GM21717 (cell line): ENCODE measurements around the gene GABARAP.
"Not testable (repeated sequence)": the region's sequence is repeated elsewhere in the genome, so short reads cannot be mapped to it uniquely, and the experiment has no call there.

Source experiments
- ATAC-seq: cut with Tn5 transposase; IDR thresholded peaks from one replicate; pipeline ENCODE4 v1.9.1; 2021; ENCODE audit warnings: mild to moderate bottlenecking, moderate library complexity; ENCODE audit not compliant: unreplicated experiment

GABARAP gene

DNA sequence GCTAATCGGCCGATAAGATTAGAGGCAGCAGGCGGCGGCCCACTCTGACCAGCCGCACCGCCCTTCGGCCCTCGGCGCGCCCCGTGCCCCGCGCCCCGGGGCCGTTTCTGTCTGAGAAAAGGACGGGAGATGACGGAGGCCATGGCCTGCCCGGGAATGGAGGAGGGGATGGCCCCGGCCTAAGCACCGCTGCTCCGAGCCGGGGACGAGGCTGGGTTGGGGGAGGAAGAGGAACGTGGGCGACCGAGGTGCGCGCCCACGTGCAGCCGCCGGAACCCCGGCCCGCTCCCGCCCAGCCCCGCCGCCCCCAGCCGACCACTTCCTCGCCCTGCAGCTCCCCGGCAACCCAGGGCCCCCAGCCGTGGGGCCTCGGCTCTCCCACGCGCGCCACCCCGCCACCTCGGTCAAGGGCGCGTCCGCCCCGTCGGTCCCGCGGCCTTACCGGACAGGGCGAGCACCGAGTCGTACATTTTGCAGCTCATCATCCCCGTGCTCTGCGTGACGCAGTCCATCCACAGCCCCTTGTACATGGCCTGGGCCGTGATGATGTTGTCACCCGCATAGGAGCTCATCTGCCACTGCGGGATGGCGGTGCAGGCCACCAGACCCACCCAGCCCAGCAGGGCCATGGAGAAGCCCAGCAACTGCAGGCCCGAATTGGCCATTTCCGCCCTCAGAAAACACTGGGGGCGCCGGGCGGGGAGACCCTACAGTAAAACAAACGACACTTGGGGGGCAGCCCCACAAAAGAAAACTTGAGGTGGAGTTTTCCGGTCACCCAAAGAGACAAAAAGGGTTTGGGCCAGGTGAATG is 19.3 kb upstream of the GABARAP start:
- no peak for ATAC-seq

DNA sequence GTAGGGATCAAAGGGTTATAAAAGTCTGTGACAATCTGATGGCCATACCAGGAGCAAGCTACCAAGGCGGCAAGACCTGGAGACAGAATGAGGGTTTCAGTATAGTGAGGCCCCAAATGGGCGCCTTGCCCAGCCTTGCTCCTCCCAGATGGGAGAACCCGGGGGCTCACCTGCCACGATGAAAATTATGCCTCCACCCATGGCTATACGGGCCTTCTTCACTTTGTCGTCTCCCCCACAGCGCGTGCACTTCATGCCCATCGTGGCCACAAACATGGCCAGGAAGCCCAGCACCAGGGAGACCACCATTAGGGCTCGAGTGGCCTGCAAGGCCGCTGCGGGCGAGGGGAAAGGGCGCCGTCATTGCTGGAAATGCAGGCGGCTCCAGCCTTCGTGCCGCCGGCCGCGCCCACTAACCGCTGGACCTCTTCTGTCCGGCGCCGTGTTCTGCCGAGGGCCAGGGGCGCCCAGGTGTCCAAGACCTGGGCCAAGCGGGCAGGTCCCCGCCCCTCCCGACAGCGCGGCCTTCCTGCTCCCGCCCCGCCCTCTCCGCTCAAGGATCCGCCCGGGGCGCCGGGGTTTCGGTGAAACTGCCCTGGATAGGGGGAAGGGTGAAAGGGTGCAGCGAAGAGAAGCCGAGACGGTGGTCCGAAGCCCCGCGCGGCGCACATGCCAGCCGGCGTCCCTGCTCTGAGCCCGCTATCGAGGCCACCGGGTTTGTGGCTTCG is 18.6 kb upstream of the GABARAP start:
- ATAC-seq: no peak

DNA sequence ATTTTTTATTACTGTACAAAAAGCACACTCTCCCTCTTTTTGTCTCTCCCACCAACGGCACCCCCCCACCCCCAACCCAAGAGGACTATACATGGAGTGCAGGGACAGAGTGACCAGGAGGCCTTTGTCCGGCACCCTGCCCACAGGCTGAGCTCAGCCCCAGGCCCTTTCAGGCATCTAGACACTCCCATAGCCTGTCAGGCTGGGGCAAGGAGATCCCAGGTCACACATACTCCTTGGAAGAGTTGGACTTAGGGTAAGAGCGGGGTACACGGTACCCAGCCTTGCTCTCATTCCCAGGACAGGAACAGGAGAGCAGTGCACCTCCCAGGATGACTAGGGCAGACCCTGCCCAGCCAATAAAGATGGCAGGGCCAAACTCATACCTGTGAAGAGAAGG is 17.9 kb upstream of the GABARAP start:
- ATAC-seq: no peak

DNA sequence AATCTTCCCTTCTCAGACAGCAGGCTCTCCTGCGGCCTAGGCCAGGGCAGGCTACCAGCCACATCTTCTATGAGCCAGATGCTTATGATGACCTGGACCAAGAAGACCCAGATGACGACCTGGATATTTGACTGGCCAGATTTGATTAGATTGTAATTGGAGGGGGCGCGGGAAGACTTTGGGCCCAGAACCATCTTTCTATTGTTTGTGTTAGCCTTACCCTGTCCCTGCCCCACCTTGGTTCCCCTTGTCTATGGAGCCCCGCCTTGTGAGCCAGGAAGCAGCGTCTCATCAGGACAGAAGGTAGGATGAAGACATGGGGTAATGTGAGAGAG is 17.3 kb upstream of the GABARAP start:
- ATAC-seq: no peak

DNA sequence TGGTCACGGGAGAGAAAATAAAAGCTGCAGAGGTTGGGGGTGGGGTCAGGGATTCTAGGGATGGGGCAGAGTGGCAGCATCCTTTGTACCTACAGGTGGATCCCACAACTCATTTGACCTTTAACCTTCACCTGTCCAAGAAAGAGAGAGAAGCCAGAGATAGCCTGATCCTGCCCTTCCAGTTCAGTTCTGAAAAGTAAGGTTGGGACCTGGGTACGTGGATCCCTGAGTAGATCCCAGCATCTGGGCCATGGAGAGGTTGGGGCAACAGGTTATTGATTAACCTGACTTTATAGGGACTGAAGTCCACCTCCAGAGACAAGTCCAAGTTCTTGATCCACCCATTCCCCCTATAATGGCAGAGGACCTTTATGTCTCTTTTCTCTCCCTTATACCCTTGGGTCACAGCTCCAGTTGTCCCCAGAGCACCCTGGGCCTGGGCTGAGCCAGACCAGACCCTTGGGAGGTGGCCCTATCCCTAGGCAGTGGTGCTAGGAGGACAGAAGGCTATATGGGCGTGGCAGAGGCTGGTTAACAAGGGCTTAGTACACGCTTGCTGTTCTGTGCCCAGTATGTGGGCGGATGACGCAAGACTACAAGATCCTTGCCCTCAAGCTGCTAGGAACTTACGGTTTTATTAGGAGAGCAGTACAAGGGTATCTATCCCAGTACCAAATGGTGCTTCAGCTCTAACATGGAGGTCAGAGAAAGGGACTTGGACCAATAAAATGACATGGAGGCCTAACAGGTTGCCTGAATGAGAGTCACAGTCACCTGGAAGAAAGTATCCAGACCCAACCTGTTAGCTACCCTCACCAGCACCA is 16.7 kb upstream of the GABARAP start:
- ATAC-seq: no peak

DNA sequence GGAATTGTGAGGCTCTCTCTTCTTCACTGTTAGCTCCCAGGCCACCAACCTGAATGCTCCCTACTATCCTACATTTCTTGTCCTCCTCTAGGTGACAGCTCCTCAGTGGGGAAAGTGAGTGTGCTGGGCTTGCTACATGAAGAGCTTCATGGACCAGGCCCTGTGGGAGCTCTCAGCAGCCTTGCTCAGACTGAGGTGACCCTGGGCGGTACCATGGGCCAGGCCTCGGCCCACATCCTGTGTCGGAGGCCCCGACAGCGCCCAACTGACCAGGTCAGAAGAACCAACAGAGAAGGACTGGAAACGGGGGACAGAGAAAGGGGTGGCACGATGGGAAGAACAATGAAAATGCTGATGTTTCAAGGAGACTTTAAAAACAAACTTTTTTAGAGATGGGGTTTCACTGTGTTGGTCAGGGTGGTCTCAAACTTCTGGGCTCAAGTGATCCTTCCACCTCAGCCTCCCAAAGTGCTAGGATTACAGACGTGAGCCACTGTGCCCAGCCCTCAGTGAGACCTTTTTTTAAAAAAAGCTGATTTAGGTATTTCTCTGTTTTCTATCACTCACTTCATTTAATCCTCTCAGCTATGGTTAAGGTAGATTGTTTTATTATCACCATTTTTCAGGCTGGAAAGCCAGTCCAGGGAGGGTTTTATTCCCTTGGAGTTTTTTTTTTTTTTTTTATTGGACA is 14.7 kb upstream of the GABARAP start:
- no peak for ATAC-seq

DNA sequence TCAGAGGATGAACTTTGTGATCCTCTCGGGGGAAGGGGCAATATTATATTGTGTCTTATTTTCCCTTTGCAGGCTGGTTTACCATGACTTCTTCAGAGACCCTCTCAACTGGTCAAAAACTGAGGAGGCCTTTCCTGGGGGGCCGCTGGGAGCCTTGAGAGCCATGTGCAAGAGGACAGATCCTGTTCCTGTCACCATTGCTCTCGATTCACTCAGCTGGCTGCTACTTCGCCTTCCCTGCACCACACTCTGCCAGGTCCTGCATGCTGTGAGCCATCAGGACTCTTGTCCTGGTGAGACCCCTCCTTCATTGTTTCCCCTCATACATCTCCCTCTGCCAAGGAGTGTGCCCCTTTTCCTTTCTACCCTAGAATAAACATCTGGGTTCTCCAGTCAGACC is 12.3 kb upstream of the GABARAP start:
- no peak for ATAC-seq

DNA sequence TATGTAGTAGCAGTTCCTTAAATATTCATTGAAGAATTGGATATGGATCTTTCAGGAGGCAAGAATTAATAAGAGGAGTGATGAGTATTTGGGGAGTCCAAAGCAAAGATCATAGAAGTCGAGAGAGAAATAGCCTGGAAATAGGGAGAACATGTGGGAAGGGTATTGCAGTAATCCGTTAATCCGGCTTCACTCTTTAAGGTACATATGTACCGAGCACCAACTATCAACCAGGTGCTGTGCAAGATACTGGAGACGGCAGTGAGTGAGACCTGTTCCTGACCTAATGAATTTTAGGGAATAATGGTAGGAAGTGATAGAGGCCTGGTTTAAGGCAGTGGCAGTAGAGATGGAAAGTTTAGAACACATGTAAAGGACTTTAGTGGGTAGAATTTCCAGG is 10.8 kb upstream of the GABARAP start:
- no peak for ATAC-seq

DNA sequence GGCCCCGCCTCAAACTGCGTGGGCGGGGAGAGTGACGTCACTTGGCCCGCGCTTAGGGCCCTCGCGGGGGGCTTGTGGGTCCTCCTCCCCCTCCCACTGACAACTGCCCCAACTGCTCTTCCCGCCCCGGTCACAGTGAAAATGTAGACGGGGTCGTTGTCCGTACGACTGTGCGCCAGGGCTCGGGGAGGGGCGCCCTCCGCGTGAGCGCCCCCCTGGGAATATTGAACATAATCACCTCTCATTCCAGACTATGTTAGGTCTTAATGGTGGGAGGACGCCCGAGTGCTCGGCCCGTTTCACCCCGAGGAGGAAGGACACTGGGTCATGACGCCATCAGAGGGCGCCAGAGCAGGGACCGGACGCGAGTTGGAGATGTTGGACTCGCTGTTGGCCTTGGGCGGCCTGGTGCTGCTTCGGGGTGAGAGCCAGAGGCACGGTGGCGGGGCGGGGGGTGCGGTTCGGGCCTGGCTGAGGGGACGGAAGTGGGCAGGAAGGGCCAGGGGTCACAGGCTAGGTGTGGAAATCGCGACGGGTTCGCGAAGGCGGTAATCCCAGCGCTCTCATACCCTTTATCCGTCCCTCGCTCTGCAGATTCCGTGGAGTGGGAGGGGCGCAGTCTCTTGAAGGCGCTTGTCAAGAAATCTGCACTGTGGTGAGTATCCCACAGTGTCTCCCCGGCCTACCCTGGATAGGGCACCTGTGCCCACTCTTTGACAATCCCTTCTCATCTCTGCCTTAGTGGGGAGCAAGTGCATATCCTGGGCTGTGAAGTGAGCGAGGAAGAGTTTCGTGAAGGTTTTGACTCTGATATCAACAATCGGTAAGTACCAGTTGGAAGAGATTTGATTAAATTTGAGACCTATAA is 10.2 kb upstream of the GABARAP start, which contains the start of gene ELP5:
Gene ELP5 (plus strand): TSS at position 40 of the 868 bp plus-strand sequence. CDS start 336 bp downstream, at position 376.
- peak; percentile 48 for ATAC-seq

DNA sequence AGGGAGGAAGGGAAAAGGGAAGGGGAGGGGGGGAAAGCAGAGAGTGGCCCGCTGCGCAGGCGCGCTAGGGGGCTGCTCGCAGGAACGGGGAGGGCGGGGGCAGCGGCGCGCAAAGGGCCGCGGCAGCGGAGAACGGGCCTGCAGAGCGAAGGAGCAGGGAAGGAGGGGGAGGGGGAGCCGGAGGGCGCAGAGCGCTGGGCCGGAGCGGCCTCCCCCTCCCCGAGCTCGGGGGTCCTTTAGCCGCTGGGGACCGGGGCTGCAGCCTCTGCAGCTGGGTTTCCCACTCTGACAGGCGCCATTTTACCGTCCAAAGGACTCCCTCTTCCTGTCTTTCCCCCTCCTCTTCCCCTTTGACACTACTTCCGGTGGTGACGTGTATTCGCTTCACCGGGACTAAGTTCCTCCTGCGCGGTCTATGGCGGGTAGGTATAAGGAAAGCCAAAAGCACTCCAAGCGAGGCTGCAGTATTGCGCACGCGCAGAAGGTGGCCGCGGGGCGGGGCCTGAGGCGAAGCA is 9.5 kb upstream of the GABARAP start, which contains the start of gene CTDNEP1:
Gene CTDNEP1 (minus strand): TSS at position 74 of the 515 bp plus-strand sequence. CDS start 438 bp downstream, outside the sequence.
- peak; percentile 68 for ATAC-seq

DNA sequence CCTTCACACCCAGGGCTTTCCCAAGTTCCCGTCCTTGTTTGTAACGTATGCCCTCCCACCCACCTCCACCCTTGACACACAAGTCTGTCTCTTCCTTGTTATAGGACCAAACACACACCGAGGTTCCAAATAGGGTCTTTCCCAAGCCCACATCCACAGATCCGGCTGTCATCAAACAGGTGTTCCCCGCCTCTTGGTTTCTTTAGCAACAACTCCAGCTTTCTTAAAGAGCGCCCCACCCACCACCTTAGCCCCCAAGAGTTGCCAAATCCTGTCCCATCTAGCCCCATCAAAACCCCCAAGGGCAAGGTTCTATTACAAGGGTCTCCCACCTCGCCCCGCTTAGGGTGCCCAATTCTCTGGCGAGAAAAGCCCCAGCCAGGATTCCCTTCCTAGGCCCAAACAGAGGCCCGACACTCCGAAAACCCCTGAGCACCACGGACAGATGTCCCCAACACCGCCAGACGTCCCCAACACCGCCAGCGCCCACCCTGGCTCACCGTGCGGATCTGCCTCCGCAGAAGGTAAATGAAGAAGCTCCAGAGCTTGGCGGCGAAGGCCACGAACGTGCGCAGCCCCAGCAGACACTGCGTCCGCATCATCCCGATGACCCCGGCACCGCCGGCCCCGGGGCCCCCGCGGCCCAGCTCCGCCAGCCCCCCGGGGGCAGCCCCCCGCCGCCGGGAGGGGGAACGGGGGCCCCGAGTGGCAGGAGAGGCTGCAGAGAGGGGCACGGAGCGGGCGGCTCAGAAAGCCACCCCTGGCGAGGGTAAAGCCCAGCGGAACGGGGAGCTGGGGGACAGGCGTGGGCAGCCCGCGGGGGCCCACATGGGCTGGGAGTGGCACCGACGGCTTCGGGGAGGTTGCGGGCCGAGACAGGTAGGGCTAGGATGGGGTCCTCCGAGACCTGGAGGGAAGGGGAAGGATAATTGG is 8.7 kb upstream of the GABARAP start:
- peak; percentile 0 for ATAC-seq

DNA sequence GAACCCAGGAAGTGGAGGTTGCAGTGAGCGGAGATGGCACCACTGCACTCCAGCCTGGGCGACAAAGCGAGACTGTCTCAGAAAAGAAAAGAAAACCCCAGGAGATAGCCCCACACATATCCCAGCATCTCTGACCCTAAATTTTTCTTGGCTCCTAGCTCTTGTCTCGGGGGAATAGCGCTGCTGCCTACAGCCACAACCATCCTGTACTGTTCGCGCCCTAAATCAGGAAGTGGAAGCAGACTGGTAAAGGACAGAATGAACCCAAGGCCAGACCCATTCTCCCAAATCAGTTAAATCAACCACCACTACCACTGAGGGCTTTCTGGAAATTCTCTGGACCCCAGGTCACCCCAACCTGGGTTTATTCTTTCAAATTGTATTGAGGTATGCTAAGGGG is 7.6 kb upstream of the GABARAP start:
- ATAC-seq: no peak

DNA sequence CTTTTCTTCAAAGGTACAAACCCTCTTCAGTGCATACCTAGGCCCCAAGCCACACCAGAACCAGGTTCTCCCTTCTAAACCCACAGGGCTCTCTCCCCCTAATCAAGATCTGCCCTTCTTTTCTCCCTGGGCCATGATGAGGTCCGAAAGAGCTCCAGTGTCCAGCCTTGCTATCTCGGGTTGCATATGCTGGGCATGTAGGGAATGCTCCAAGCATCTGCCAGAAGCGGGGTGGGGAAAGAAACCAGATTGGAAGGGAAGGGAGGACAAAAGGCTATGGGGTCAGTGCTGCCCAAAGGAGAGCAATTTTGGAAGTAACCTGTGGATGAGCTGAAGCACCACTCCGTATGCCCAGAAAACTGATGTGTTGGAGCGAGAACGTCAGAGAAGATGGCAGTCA is 7.0 kb upstream of the GABARAP start:
- ATAC-seq: no peak

DNA sequence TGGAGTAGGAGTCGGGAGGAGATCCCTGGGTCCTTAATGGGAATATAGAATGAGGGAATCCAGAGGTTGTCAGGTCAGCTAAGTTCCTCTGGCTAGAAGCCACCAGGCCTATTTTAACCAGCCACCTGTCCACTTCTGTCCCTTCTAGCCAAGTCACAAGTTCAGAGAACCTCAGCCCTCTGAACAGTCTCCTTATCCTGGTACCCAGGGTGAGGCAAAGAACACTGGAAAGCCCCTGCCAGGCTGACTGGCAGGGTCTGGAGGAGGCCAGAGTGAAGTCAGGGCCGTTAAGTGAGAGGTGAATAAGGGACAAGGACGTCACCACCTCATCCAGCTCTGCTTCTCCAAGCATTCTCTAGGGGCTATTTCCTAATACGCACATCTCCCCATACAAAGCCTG is 6.5 kb upstream of the GABARAP start:
- no peak for ATAC-seq

DNA sequence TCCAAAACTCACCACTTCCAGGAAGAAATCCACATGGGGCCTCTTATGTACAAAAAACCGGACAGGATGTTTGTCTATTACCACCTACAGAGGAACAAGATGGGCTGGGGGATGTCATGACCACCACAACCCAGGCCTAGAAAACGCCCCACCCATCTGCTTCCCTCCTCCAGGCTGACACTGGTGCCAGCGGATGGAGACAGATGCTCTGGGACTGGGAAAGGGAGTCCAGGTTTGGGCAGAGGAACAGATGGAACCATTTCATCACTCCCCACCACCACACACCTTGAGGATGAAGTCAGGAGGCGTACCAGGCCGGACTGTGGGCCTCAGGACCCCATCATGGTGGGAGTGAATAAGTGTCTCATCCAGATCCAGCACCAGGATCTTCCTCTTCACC is 4.5 kb upstream of the GABARAP start:
- no peak for ATAC-seq

DNA sequence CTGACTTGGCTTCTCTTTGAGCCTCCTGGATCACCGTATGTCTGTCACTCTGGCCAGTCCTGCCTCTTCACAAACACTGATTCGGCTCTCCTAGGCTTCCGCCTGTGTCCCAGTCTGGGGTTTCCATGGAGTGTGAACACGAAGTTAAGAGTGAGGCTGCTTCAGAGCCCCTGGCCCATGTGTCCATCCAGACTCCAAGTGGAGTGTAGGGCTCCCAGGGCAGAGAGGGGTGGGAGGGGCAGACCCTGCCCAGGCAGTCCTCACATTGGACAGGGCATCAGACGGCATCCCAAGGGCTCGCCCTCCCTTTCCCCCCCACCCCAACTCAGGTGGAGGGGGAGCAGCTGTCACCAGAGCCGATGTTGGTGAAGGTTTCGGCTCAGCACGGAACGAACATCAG is 1.6 kb upstream of the GABARAP start:
- not testable (repeated sequence) for ATAC-seq

DNA sequence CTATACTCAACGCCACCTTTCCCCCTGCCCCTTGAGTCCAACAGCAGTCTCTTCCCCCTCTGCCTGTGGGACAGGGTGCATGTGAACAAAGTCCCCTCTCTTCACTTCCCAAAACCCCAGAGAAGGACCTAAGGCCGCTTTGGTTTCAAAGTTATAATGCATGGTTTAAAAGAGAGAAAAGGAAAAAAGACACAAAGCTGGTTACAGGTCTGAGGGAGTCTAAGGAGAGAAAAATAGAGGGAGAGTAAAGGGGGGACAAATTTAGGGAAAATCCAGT is 1.1 kb upstream of the GABARAP start:
- no peak for ATAC-seq

DNA sequence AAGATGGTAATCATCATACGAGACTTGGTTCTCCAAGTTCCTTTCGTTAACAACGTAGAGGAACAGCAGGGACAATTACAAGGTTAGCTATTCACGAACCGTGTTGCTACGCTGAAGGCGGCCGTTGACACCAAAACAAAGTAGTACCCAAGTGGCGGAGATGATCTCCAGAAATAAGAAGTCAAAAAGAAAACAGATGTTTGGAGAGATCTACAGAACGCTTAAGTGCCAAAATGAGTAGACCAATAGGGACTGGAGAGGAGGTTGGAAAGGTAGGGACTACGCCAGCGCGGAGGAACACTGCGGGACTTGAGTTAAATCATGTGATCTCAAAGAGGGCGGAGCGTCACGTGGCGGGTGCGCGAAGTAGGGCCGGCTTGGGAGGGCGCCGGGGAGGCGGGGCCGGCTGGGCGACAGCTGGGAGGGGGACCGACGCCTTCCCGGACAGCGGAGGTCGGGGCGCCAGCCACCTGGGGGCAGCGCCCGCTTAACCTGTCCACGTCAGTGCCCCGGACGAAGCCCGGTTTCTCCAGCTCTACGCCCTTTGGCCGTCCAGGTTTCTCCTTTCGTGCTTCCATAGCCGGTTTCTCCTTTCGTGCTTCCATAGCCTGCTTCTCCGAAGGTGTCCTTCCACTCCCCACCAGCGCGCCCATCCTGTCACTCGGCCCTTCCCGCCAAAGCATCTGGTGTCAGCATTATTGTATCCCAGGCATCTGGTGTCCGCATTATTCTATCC is 636 bp upstream of the GABARAP start:
- ATAC-seq: peak; percentile 38
